OCI-LY7 (cell line): Measurements from ENCODE around the gene NAA38.

Experiments used
- EZH2phosphoT487 ChIP-seq: fragments of 200-600 bp; sonication (generic); IDR thresholded peaks from 2 replicates; pipeline ENCODE4 v1.6.1; 2018; ENCODE audit warnings: low read depth, borderline replicate concordance, mild to moderate bottlenecking, mixed run types, antibody characterized with exemption, low read length, moderate library complexity, mixed read lengths
- TF ChIP-seq, protein P1 (sequence below): fragments of 200-600 bp; sonication (generic); conservative IDR thresholded peaks from 2 replicates; pipeline ENCODE4 v1.5.1; 2014; ENCODE audit warnings: mild to moderate bottlenecking, antibody characterized with exemption, low read length, moderate library complexity, mixed read lengths

DNA sequence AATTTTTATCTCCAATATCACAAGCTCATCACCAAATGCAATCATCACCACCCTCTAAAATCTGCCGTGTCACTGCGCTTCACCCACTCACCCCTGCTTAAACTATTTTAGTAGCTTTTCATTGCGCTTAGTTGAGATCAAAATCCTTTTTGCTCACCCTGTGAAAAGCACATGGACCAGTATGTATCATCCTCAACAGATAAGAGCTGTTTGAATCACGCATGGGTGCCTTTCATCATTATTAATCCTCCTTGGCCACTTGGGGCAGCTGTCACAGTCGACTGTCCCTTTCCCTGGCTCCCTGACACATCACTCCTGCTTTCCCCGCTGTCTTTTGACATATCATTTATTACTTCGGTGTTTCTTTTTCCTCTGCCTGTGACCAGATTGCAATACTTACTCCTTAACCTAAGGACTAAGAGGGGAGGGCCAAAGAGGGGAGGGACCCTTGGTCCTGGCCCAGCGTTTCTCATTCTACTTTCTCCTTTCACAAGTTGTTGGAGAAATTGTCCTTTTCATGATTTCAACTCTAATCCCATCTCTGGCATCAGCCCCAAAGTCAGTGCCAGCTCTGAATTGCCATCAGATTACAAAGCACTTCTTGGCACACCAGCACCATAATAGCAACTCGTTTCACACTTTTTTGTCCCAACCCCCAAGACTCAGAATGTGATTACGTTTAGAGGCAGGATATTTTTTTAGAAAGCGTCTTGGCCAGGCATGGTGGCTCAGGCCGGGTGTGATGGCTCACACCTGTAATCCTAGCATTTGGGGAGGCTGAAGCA is 32.0 kb downstream of the NAA38 start:
- TF ChIP-seq, protein P1, sequence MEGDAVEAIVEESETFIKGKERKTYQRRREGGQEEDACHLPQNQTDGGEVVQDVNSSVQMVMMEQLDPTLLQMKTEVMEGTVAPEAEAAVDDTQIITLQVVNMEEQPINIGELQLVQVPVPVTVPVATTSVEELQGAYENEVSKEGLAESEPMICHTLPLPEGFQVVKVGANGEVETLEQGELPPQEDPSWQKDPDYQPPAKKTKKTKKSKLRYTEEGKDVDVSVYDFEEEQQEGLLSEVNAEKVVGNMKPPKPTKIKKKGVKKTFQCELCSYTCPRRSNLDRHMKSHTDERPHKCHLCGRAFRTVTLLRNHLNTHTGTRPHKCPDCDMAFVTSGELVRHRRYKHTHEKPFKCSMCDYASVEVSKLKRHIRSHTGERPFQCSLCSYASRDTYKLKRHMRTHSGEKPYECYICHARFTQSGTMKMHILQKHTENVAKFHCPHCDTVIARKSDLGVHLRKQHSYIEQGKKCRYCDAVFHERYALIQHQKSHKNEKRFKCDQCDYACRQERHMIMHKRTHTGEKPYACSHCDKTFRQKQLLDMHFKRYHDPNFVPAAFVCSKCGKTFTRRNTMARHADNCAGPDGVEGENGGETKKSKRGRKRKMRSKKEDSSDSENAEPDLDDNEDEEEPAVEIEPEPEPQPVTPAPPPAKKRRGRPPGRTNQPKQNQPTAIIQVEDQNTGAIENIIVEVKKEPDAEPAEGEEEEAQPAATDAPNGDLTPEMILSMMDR: peak; percentile 33; the same call in 1 of the 2 replicates
- no peak for TF ChIP-seq EZH2phosphoT487
